H1 (cell line): ENCODE measurements around the gene TSSC4. TPM values are rescaled to one million over a fixed set of nuclear protein-coding genes. Genes with fewer than 3 reads are reported as not detected.

Experiments used
- NANOG ChIP-seq: IDR thresholded peaks from 2 replicates; pipeline ENCODE4 v1.6.1; 2011; ENCODE audit warnings: low read length, low read depth, mild to moderate bottlenecking, inconsistent platforms; ENCODE audit not compliant: insufficient read depth, poor library complexity, severe bottlenecking
- SIX5 ChIP-seq: IDR thresholded peaks from 2 replicates; pipeline ENCODE4 v1.6.1; 2011; ENCODE audit warnings: mild to moderate bottlenecking, low read depth, low read length
- polyA plus RNA-seq, 7 experiments: library from polyadenylated mRNA; depleted of rRNA in 3 of 7; stranded (reverse) in 5 of 7; unstranded in 2 of 7; fragments of >200 nt in 5 of 7; fragments of 200-250 nt in 2 of 7; gene quantifications; 1 replicate in 5 of 7; 2 replicates in 1 of 7; 4 replicates in 1 of 7; pipeline versions ENCODE4 v1.2.1 to v1.2.3, GENCODE V29; 2011 to 2013; ENCODE audit warnings: missing spikeins in 2 of 7, mixed read lengths in 2 of 7
- total RNA-seq: library from RNA; stranded (reverse); fragmentation: NEBNext Ultra II Directional; extraction: Animal tissue kit (Norgen Biotek cat#: 25700); gene quantifications from 2 replicates; pipeline ENCODE4 v1.2.1, GENCODE V29; 2021

Gene TSSC4
- total and polyA plus RNA-seq, 2 of the 8 experiments (the other 6 are each of a cell fraction or from before 2014, with no cell fraction given): 34.0 to 39.3 TPM

GRCh38 chr11:2450321-2451041 lies 49.9 kb downstream of the TSSC4 start (continued):
- no peak for TF ChIP-seq NANOG
- no peak for TF ChIP-seq SIX5
